Epithelial cell of prostate (primary cell): ENCODE data around the gene TBC1D7.

Experiments used
- DNase-seq: peaks from one replicate; pipeline ENCODE4 v3.0.0-alpha.2; 2011; ENCODE audit warnings: low read depth, low spot score
- H3K27ac ChIP-seq: fragments of 450-650 bp; 2 replicates; pipeline ENCODE4 v1.5.1; 2017; ENCODE audit warnings: mild to moderate bottlenecking

The TBC1D7 gene

GRCh38 chr6:13297391-13297790 lies 30.9 kb downstream of the TBC1D7 start:
- no peak overlapping the region for H3K27ac ChIP-seq

GRCh38 chr6:13296536-13296997 lies 31.8 kb downstream of the TBC1D7 start:
- DNase-seq: no peak
- no peak overlapping the region for H3K27ac ChIP-seq

More at GRCh38 chr6:13297391-13297790, 30.9 kb downstream of the TBC1D7 start:
- DNase-seq: no peak

- H3K27ac ChIP-seq: no peak overlapping the region
- no peak for DNase-seq
Measured at GRCh38 chr6:13295576-13295975, 32.8 kb downstream of the TBC1D7 start.

- H3K27ac ChIP-seq: no peak overlapping the region
Measured at GRCh38 chr6:13294499-13295069, 33.8 kb downstream of the TBC1D7 start.

GRCh38 chr6:13292774-13293173 lies 35.6 kb downstream of the TBC1D7 start:
- no peak for DNase-seq
- H3K27ac ChIP-seq: no peak overlapping the region

More at GRCh38 chr6:13294499-13295069, 33.8 kb downstream of the TBC1D7 start:
- no peak for DNase-seq

GRCh38 chr6:13290335-13290734 lies 38.0 kb downstream of the TBC1D7 start:
- no peak for DNase-seq
- no peak overlapping the region for H3K27ac ChIP-seq

- DNase-seq: no peak
- no peak overlapping the region for H3K27ac ChIP-seq
Measured at GRCh38 chr6:13289789-13290318, 38.5 kb downstream of the TBC1D7 start.

GRCh38 chr6:13288969-13289391 lies 39.4 kb downstream of the TBC1D7 start:
- no peak for DNase-seq

GRCh38 chr6:13288481-13288880 lies 39.9 kb downstream of the TBC1D7 start:
- no peak for DNase-seq
- no peak overlapping the region for H3K27ac ChIP-seq

More at GRCh38 chr6:13288969-13289391, 39.4 kb downstream of the TBC1D7 start:
- no peak overlapping the region for H3K27ac ChIP-seq

GRCh38 chr6:13287104-13287503 lies 41.2 kb downstream of the TBC1D7 start:
- no peak for DNase-seq
- H3K27ac ChIP-seq: no peak overlapping the region

- no peak overlapping the region for H3K27ac ChIP-seq
- no peak for DNase-seq
Measured at GRCh38 chr6:13286181-13286580, 42.2 kb downstream of the TBC1D7 start.

- H3K27ac ChIP-seq: no peak overlapping the region
- no peak for DNase-seq
Measured at GRCh38 chr6:13285705-13286104, 42.6 kb downstream of the TBC1D7 start.

- DNase-seq: no peak
- H3K27ac ChIP-seq: no peak overlapping the region
Measured at GRCh38 chr6:13284646-13285045, 43.7 kb downstream of the TBC1D7 start.

GRCh38 chr6:13283331-13283730 lies 45.0 kb downstream of the TBC1D7 start:
- H3K27ac ChIP-seq: no peak overlapping the region

GRCh38 chr6:13282393-13283069 lies 45.8 kb downstream of the TBC1D7 start:
- DNase-seq: no peak
- no peak overlapping the region for H3K27ac ChIP-seq

More at GRCh38 chr6:13283331-13283730, 45.0 kb downstream of the TBC1D7 start:
- no peak for DNase-seq

GRCh38 chr6:13281686-13282085 lies 46.7 kb downstream of the TBC1D7 start:
- no peak for DNase-seq
- no peak overlapping the region for H3K27ac ChIP-seq

GRCh38 chr6:13280254-13280653 lies 48.1 kb downstream of the TBC1D7 start:
- no peak overlapping the region for H3K27ac ChIP-seq
- DNase-seq: no peak

GRCh38 chr6:13278991-13279390 lies 49.3 kb downstream of the TBC1D7 start:
- no peak overlapping the region for H3K27ac ChIP-seq
- DNase-seq: no peak

GRCh38 chr6:13278164-13278563 lies 50.2 kb downstream of the TBC1D7 start:
- DNase-seq: no peak
- H3K27ac ChIP-seq: no peak overlapping the region

- no peak for DNase-seq
- no peak overlapping the region for H3K27ac ChIP-seq
Measured at GRCh38 chr6:13277231-13277630, 51.1 kb downstream of the TBC1D7 start.

- no peak overlapping the region for H3K27ac ChIP-seq
- DNase-seq: no peak
Measured at GRCh38 chr6:13275435-13275989, 52.8 kb downstream of the TBC1D7 start.
